SK-N-SH treated with all-trans-retinoic acid at 6 μM for 48 hours (cell line): Measurements from ENCODE around the gene SNAPC1.

Source experiments
- CREB5 ChIP-seq: fragments of 250-450 bp; sonication (Bioruptor Pico); IDR thresholded peaks from 2 replicates; pipeline ENCODE4 v1.5.1; 2020; ENCODE audit warnings: low read depth, mild to moderate bottlenecking, moderate library complexity
- ESRRG ChIP-seq: fragments of 250-450 bp; sonication (Bioruptor Pico); IDR thresholded peaks from 2 replicates; pipeline ENCODE4 v1.6.1; 2021; ENCODE audit warnings: mild to moderate bottlenecking
- PATZ1 ChIP-seq: fragments of 250-450 bp; sonication (Bioruptor Pico); IDR thresholded peaks from 2 replicates; pipeline ENCODE4 v1.8.0; 2020; ENCODE audit warnings: mild to moderate bottlenecking, moderate library complexity, borderline replicate concordance
- RARB ChIP-seq: fragments of 250-450 bp; sonication (Bioruptor Pico); IDR thresholded peaks from 2 replicates; pipeline ENCODE4 v1.8.0; 2021; ENCODE audit warnings: mild to moderate bottlenecking, moderate library complexity
- TOX ChIP-seq: fragments of 250-450 bp; sonication (Bioruptor Pico); IDR thresholded peaks from 2 replicates; pipeline ENCODE4 v1.8.0; 2021; ENCODE audit warnings: mild to moderate bottlenecking, moderate library complexity, borderline replicate concordance
- ZNF70 ChIP-seq: fragments of 450-650 bp; formaldehyde crosslinking; IDR thresholded peaks from 2 replicates; pipeline ENCODE4 v1.5.0; 2020; ENCODE audit warnings: mild to moderate bottlenecking, moderate library complexity

- TF ChIP-seq TOX (CRISPR knock-in tag) = no peak
- no peak for TF ChIP-seq ESRRG (CRISPR knock-in tag)
- TF ChIP-seq ZNF70 = no peak
- TF ChIP-seq PATZ1 (CRISPR knock-in tag) = no peak
- no peak for TF ChIP-seq CREB5 (CRISPR knock-in tag)
- TF ChIP-seq RARB (CRISPR knock-in tag) = no peak
Observed at GRCh38 chr14:61733972-61734371, 28.2 kb upstream of the SNAPC1 start.
